Spleen (tissue), 11 donors: ENCODE measurements around the gene THSD7A. TPM values are rescaled to one million over a fixed set of nuclear protein-coding genes. Genes with fewer than 3 reads are reported as not detected.

Source experiments
- DNase-seq: peaks from one replicate; pipeline ENCODE4 v3.0.0-alpha.2; 2020
- H3K27ac ChIP-seq, 8 donors: fragments of 200-600 bp; sonication (generic) in 7 of 8; 1 replicate in 4 of 8; 2 replicates in 4 of 8; pipeline versions ENCODE4 v1.5.0 to v1.8.0; 2016 to 2021; ENCODE audit warnings: inconsistent platforms in 4 of 8, mild to moderate bottlenecking in 4 of 8, moderate library complexity in 1 of 8
- H3K27me3 ChIP-seq, 7 donors: fragments of 200-600 bp; sonication (generic) in 6 of 7; replicated peaks in 1 of 7; 1 replicate in 4 of 7; 2 replicates in 3 of 7; pipeline versions ENCODE4 v1.5.0 to v1.8.0; 2016 to 2021; ENCODE audit warnings: inconsistent platforms in 3 of 7, mild to moderate bottlenecking in 1 of 7
- H3K36me3 ChIP-seq, 6 donors: fragments of 200-600 bp; sonication (generic) in 5 of 6; 1 replicate in 4 of 6; 2 replicates in 2 of 6; pipeline versions ENCODE4 v1.5.0 to v1.8.0; 2016 to 2021; ENCODE audit warnings: inconsistent platforms in 2 of 6
- H3K4me1 ChIP-seq, 6 donors: fragments of 200-600 bp; sonication (generic) in 5 of 6; 1 replicate in 3 of 6; 2 replicates in 3 of 6; pipeline versions ENCODE4 v1.5.0 to v1.8.0; 2016 to 2021; ENCODE audit warnings: inconsistent platforms in 3 of 6
- H3K4me3 ChIP-seq, 8 donors: fragments of 200-600 bp; sonication (generic) in 7 of 8; 1 replicate in 4 of 8; 2 replicates in 4 of 8; pipeline versions ENCODE4 v1.5.0 to v1.8.0; 2016 to 2021; ENCODE audit warnings: inconsistent platforms in 4 of 8, mild to moderate bottlenecking in 4 of 8, moderate library complexity in 2 of 8
- H3K9me3 ChIP-seq, 8 donors: fragments of 200-600 bp; sonication (generic) in 7 of 8; 1 replicate in 4 of 8; 2 replicates in 4 of 8; pipeline versions ENCODE4 v1.5.0 to v1.8.0; 2016 to 2021; ENCODE audit warnings: inconsistent platforms in 4 of 8
- CTCF ChIP-seq, 11 experiments: fragments of 200-600 bp in 7 of 11; fragments of 450-650 bp in 4 of 11; sonication (generic) in 4 of 11; IDR thresholded peaks in 8 of 11; conservative IDR thresholded peaks in 3 of 11; 1 replicate in 7 of 11; 2 replicates in 4 of 11; pipeline versions ENCODE4 v1.4.0 to v1.8.0; 2016 to 2021; ENCODE audit warnings: antibody characterized with exemption in 11 of 11, inconsistent platforms in 4 of 11, mild to moderate bottlenecking in 1 of 11
- POLR2A ChIP-seq, 3 donors: fragments of 450-650 bp; IDR thresholded peaks; one replicate each; pipeline ENCODE4 v1.5.1; 2017; ENCODE audit warnings: antibody characterized with exemption in 3 of 3, mild to moderate bottlenecking in 1 of 3
- POLR2AphosphoS5 ChIP-seq, 3 donors: sonication (generic); formaldehyde crosslinking; IDR thresholded peaks; one replicate each; pipeline ENCODE4 v1.5.1; 2017; ENCODE audit warnings: antibody characterized with exemption in 3 of 3
- WGBS, 5 donors: extraction: QIAGEN DNeasy Blood & Tissue Kit in 3 of 5; methylation state at CpG; one replicate each; pipeline versions ENCODE4 v1.1.5 to v1.1.7; 2013 to 2018; 5-methylcytosine and 5-hydroxymethylcytosine counted together
- intact Hi-C: fragments of 100-400 bp; cut with DNase I; formaldehyde crosslinking; loops from one replicate; pipeline ENCODE4 v1.15.0; 2023; ENCODE audit warnings: low total_unique reads
- polyA plus RNA-seq, 3 donors: library from polyadenylated mRNA; stranded (reverse); fragments of 200-250 nt; gene quantifications; one replicate each; pipeline ENCODE4 v1.2.1, GENCODE V29; 2013
- total RNA-seq, 7 donors: library from RNA; depleted of rRNA in 3 of 7; stranded (reverse); fragments of >200 nt in 3 of 7; fragmentation: NEBNext Ultra II Directional in 4 of 7; extraction: Animal tissue kit (Norgen Biotek cat#: 25700) in 4 of 7; gene quantifications; one replicate each; pipeline versions ENCODE4 v1.1.0 to v1.2.1, GENCODE V29; 2016 to 2021
- donor health status: healthy with polysubstance abuse.
- donor health status: DM: no; HTN: no; CAD: no; lungs with moderate emphysema.
- donor health status: DM: no; HTN: no; CAD: no.
- donor health status: Bipolar disorder and iron deficiency.
- donor health status: healthy.
- donor health status: DM: no; HTN: no; CAD: no.
- donor health status: DM: yes; HTN: yes; CAD: no.

Gene THSD7A
- total and polyA plus RNA-seq, 10 donors, result 0.29 to 8.7 (median 4.2) TPM

GRCh38 chr7:11753433-11753832 lies 78.6 kb downstream of the THSD7A start:
- Histone ChIP-seq H3K36me3 (no peaks in the 10 kb centered on the region), H3K9me3 (no peaks in the 10 kb centered on the region), H3K27ac (no peak overlapping the region), H3K27me3 (no peaks in the 10 kb centered on the region), H3K4me1 (no peaks in the 10 kb centered on the region), H3K4me3 (no peak overlapping the region)
- TF ChIP-seq POLR2AphosphoS5 (IDR thresholded peaks at IDR 0.05), result no peak
- TF ChIP-seq POLR2A (IDR thresholded peaks at IDR 0.05), result no peak
- no peak for TF ChIP-seq CTCF (IDR thresholded peaks at IDR 0.05 in 8 of 11, conservative IDR thresholded peaks at IDR 0.05 in 3 of 11)
- intact Hi-C loops, result no loop called here
- DNase-seq, result no peak

DNA sequence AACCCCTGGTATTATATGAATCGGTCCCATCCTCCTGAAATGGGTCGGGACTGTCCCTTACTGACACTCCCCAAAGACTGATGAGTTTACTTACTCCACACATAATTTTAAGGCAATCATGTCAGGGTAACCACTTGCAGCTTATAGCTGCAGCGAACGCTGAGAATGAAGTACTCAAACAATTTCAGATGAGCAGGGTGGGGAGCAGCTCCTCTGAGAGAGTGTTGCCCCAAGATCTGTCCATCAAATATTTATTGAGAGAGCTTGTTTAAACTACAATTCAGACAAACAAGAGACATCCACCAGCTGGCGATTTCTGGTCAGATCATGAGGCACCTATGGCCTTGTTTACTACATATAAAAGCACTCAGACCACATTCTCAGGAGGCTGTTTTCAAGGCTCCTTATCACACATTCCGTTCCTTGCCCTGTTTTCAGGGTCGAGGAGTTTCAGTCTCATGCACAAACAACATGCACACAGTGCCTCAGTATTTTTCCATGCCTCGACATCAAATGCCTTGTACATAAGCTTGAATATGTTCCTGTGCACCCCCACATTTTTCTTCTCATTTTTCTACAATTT lies 80.1 kb downstream of the THSD7A start:
- Histone ChIP-seq H3K9me3 (no peaks in the 10 kb centered on the region), H3K4me3 (no peak overlapping the region), H3K27me3 (no peaks in the 10 kb centered on the region), H3K36me3 (no peaks in the 10 kb centered on the region), H3K4me1 (no peaks in the 10 kb centered on the region), H3K27ac (no peak overlapping the region)
- TF ChIP-seq CTCF (IDR thresholded peaks at IDR 0.05 in 8 of 11, conservative IDR thresholded peaks at IDR 0.05 in 3 of 11) (no peak), POLR2A (IDR thresholded peaks at IDR 0.05) (no peak), POLR2AphosphoS5 (IDR thresholded peaks at IDR 0.05) (no peak)
- WGBS, 5 donors, result 80 to 88% (median 84%) methylated on average over 8 of the region's 8 CpGs
- intact Hi-C loops, result no loop called here
- no peak for DNase-seq

- Histone ChIP-seq H3K27ac (no peak overlapping the region), H3K4me1 (no peaks in the 10 kb centered on the region), H3K4me3 (no peak overlapping the region), H3K36me3 (no peaks in the 10 kb centered on the region), H3K27me3 (no peaks in the 10 kb centered on the region), H3K9me3 (peaks cover 0 to 2% (median 0%) of the 10 kb centered on the region in 8 donors)
- 90 to 96% (median 93%) methylated on average over 2 of the region's 2 CpGs for WGBS, 5 donors
- intact Hi-C loops, result no loop called here
- no peak for DNase-seq
- TF ChIP-seq CTCF (IDR thresholded peaks at IDR 0.05 in 8 of 11, conservative IDR thresholded peaks at IDR 0.05 in 3 of 11) (no peak), POLR2A (IDR thresholded peaks at IDR 0.05) (no peak), POLR2AphosphoS5 (IDR thresholded peaks at IDR 0.05) (no peak)
These were observed 80.7 kb downstream of the THSD7A start for GRCh38 chr7:11751315-11751714.

- intact Hi-C loops, result no loop called here
- no peak for TF ChIP-seq POLR2A (IDR thresholded peaks at IDR 0.05)
- no peak for TF ChIP-seq POLR2AphosphoS5 (IDR thresholded peaks at IDR 0.05)
- no peak for TF ChIP-seq CTCF (IDR thresholded peaks at IDR 0.05 in 8 of 11, conservative IDR thresholded peaks at IDR 0.05 in 3 of 11)
- H3K9me3 ChIP-seq, result peaks cover 0 to 3% (median 0%) of the 10 kb centered on the region in 8 donors
- H3K36me3 ChIP-seq, result no peaks in the 10 kb centered on the region
- no peak overlapping the region for H3K4me3 ChIP-seq
- H3K27ac ChIP-seq, result no peak overlapping the region
- H3K4me1 ChIP-seq, result no peaks in the 10 kb centered on the region
- H3K27me3 ChIP-seq, result no peaks in the 10 kb centered on the region
- WGBS, 5 donors, result 44 to 67% (median 51%) methylated on average over 6 of the region's 6 CpGs
- DNase-seq, result no peak
These were observed 81.8 kb downstream of the THSD7A start for GRCh38 chr7:11750191-11750590.
